Measurements from ENCODE around the gene CRHR1.

DNA sequence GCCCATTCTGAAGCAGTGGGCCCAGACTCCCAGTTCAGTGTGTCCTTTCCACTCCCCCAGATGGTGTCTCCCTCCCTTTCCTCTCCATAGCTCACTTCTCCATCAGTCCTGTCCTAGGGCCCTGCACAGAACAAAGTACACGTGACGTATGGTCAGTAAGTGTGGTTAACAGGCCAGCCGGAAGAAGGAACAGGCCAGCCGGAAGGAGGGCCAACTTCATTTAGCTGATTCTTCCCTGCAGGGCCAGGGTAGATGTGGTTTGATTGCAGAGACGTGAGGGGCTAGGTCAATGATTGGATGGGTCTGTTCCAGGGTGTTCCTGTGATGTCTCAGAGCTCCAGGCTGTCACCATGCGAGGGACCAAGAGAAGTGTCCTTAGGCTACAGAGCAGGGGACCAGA lies 31.6 kb downstream of the CRHR1 start:
- TF ChIP-seq, protein P1, sequence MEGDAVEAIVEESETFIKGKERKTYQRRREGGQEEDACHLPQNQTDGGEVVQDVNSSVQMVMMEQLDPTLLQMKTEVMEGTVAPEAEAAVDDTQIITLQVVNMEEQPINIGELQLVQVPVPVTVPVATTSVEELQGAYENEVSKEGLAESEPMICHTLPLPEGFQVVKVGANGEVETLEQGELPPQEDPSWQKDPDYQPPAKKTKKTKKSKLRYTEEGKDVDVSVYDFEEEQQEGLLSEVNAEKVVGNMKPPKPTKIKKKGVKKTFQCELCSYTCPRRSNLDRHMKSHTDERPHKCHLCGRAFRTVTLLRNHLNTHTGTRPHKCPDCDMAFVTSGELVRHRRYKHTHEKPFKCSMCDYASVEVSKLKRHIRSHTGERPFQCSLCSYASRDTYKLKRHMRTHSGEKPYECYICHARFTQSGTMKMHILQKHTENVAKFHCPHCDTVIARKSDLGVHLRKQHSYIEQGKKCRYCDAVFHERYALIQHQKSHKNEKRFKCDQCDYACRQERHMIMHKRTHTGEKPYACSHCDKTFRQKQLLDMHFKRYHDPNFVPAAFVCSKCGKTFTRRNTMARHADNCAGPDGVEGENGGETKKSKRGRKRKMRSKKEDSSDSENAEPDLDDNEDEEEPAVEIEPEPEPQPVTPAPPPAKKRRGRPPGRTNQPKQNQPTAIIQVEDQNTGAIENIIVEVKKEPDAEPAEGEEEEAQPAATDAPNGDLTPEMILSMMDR (IDR thresholded peaks at IDR 0.05): no peak
- TF ChIP-seq POLR2A (IDR thresholded peaks at IDR 0.05): no peak

Data from body of pancreas (tissue), 4 donors.